Stomach (tissue), 9 donors: ENCODE data around the gene RTN4RL1. TPM values are rescaled to one million over a fixed set of nuclear protein-coding genes. Genes with fewer than 3 reads are reported as not detected.

Experiments used
- DNase-seq, 2 donors: peaks; one replicate each; pipeline versions ENCODE4 v3.0.0 to v3.0.0-alpha.2; 2013 to 2019
- H3K27ac ChIP-seq, 5 donors: fragments of 200-600 bp in 4 of 5; sonication (generic) in 4 of 5; one replicate each; pipeline ENCODE4 v1.5.1; 2013 to 2019; ENCODE audit warnings: mild to moderate bottlenecking in 1 of 5, moderate library complexity in 1 of 5
- H3K27me3 ChIP-seq, 3 donors: fragments of 200-600 bp; sonication (generic); one replicate each; pipeline ENCODE4 v1.5.1; 2017 to 2019; ENCODE audit warnings: mixed run types in 1 of 3
- H3K36me3 ChIP-seq, 4 donors: fragments of 200-600 bp; sonication (generic); 1 replicate in 3 of 4; 2 replicates in 1 of 4; pipeline ENCODE4 v1.5.1; 2016 to 2019
- H3K4me1 ChIP-seq, 4 donors: fragments of 200-600 bp; sonication (generic); one replicate each; pipeline ENCODE4 v1.5.1; 2016 to 2019
- H3K4me3 ChIP-seq, 4 donors: fragments of 200-600 bp; sonication (generic) in 3 of 4; one replicate each; pipeline ENCODE4 v1.5.1; 2016 to 2019; ENCODE audit warnings: mild to moderate bottlenecking in 1 of 4
- H3K9me3 ChIP-seq, 4 donors: fragments of 200-600 bp; sonication (generic); one replicate each; pipeline ENCODE4 v1.5.1; 2016 to 2019
- CTCF ChIP-seq, 7 experiments: fragments of 450-650 bp in 4 of 7; fragments of 200-600 bp in 3 of 7; sonication (generic) in 3 of 7; IDR thresholded peaks; one replicate each; pipeline ENCODE4 v1.5.1; 2016 to 2019; ENCODE audit warnings: antibody characterized with exemption in 7 of 7, control low read depth in 2 of 7, mild to moderate bottlenecking in 1 of 7
- EP300 ChIP-seq: sonication (generic); formaldehyde crosslinking; IDR thresholded peaks from one replicate; pipeline ENCODE4 v1.6.1; 2017; ENCODE audit warnings: antibody characterized with exemption
- POLR2A ChIP-seq, 4 donors: fragments of 450-650 bp; IDR thresholded peaks; one replicate each; pipeline ENCODE4 v1.6.1; 2016; ENCODE audit warnings: antibody characterized with exemption in 4 of 4, control low read depth in 2 of 4, mild to moderate bottlenecking in 1 of 4, moderate library complexity in 1 of 4
- POLR2AphosphoS5 ChIP-seq, 3 donors: sonication (generic); formaldehyde crosslinking; IDR thresholded peaks; one replicate each; pipeline ENCODE4 v1.6.1; 2016; ENCODE audit warnings: antibody characterized with exemption in 3 of 3
- WGBS, 5 donors: extraction: QIAGEN DNeasy Blood & Tissue Kit in 3 of 5; methylation state at CpG; one replicate each; pipeline versions ENCODE4 v1.1.5 to v1.1.7; 2013 to 2018; 5-methylcytosine and 5-hydroxymethylcytosine counted together
- intact Hi-C: fragments of 100-400 bp; cut with DNase I; formaldehyde crosslinking; loops from one replicate; pipeline ENCODE4 v1.15.1; 2023; ENCODE audit warnings: low total_unique reads
- polyA plus RNA-seq, 3 donors: library from polyadenylated mRNA; stranded (reverse); fragments of 200-250 nt; gene quantifications; one replicate each; pipeline ENCODE4 v1.2.3, GENCODE V29; 2013
- total RNA-seq, 5 donors: library from RNA; depleted of rRNA; stranded (reverse); fragments of >200 nt; gene quantifications; one replicate each; pipeline versions ENCODE4 v1.1.0 to v1.2.3, GENCODE V29; 2014 to 2016
- donor health status: healthy with polysubstance abuse.
- donor health status: Bipolar disorder and iron deficiency.
- donor health status: healthy.

RTN4RL1 gene
- total and polyA plus RNA-seq, 8 donors, result 0.50 to 0.92 (median 0.72) TPM; not detected in 4

- Histone ChIP-seq H3K4me1 (peaks cover 25 to 39% (median 28%) of the 10 kb centered on the region in 4 donors), H3K4me3 (peak overlapping the region; percentile 71 to 86 (median 76)), H3K9me3 (no peaks in the 10 kb centered on the region), H3K27me3 (no peaks in the 10 kb centered on the region), H3K36me3 (peaks cover 25 to 62% (median 56%) of the 10 kb centered on the region in 4 donors), H3K27ac (peak overlapping the region; percentile 88 to 96 (median 94))
- intact Hi-C loops, result no loop called here
- 51 to 74% (median 54%) methylated on average over 9 to 16 of the region's 16 CpGs for WGBS, 5 donors
- TF ChIP-seq CTCF (IDR thresholded peaks at IDR 0.05), result no peak
- no peak for TF ChIP-seq POLR2A (IDR thresholded peaks at IDR 0.05)
- TF ChIP-seq EP300, result no peak
- no peak for TF ChIP-seq POLR2AphosphoS5 (IDR thresholded peaks at IDR 0.05)
- no peak for DNase-seq
These were observed 15.9 kb upstream of the RTN4RL1 start for GRCh38 chr17:2040942-2041560.

GRCh38 chr17:2040219-2040827, 15.2 kb upstream of the RTN4RL1 start:
- H3K36me3 ChIP-seq, result peaks cover 25 to 69% (median 63%) of the 10 kb centered on the region in 4 donors
- 79 to 89% (median 85%) methylated on average over 6 to 7 of the region's 7 CpGs for WGBS, 5 donors
- peak overlapping the region in 3 of 5 donors; percentile 10 to 94 (median 91) for H3K27ac ChIP-seq
- intact Hi-C loops, result no loop called here
- no peak for TF ChIP-seq POLR2AphosphoS5 (IDR thresholded peaks at IDR 0.05)
- TF ChIP-seq EP300, result no peak
- no peak for TF ChIP-seq CTCF (IDR thresholded peaks at IDR 0.05)
- no peak for TF ChIP-seq POLR2A (IDR thresholded peaks at IDR 0.05)
- no peaks in the 10 kb centered on the region for H3K27me3 ChIP-seq
- H3K4me3 ChIP-seq, result no peak overlapping the region
- no peaks in the 10 kb centered on the region for H3K9me3 ChIP-seq
- no peak for DNase-seq
- H3K4me1 ChIP-seq, result peaks cover 25 to 39% (median 28%) of the 10 kb centered on the region in 4 donors

- intact Hi-C loops, result no loop called here
- H3K9me3 ChIP-seq, result no peaks in the 10 kb centered on the region
- H3K36me3 ChIP-seq, result peaks cover 16 to 65% (median 60%) of the 10 kb centered on the region in 4 donors
- no peak for TF ChIP-seq CTCF (IDR thresholded peaks at IDR 0.05)
- no peak for TF ChIP-seq POLR2A (IDR thresholded peaks at IDR 0.05)
- TF ChIP-seq EP300, result no peak
- no peak for TF ChIP-seq POLR2AphosphoS5 (IDR thresholded peaks at IDR 0.05)
- DNase-seq, result no peak
- H3K4me1 ChIP-seq, result peaks cover 8 to 29% (median 20%) of the 10 kb centered on the region in 4 donors
- H3K4me3 ChIP-seq, result no peak overlapping the region
- WGBS, 5 donors, result 76 to 94% (median 90%) methylated on average over 10 of the region's 10 CpGs
- no peak overlapping the region for H3K27ac ChIP-seq
- no peaks in the 10 kb centered on the region for H3K27me3 ChIP-seq
These were observed 12.0 kb upstream of the RTN4RL1 start for GRCh38 chr17:2037155-2037554.

- Histone ChIP-seq H3K27me3 (no peaks in the 10 kb centered on the region), H3K9me3 (no peaks in the 10 kb centered on the region), H3K27ac (no peak overlapping the region), H3K4me3 (no peak overlapping the region), H3K4me1 (peaks cover 13 to 34% (median 24%) of the 10 kb centered on the region in 4 donors), H3K36me3 (peaks cover 16 to 65% (median 60%) of the 10 kb centered on the region in 4 donors)
- no peak for DNase-seq
- WGBS, 5 donors, result 86 to 93% (median 90%) methylated on average over 28 to 29 of the region's 29 CpGs
- no peak for TF ChIP-seq POLR2AphosphoS5 (IDR thresholded peaks at IDR 0.05)
- TF ChIP-seq EP300, result no peak
- no peak for TF ChIP-seq CTCF (IDR thresholded peaks at IDR 0.05)
- intact Hi-C loops, result no loop called here
These were observed 10.7 kb upstream of the RTN4RL1 start for GRCh38 chr17:2035541-2036488.
